Mesendoderm (in vitro differentiated cells): ENCODE measurements around the gene PRDM16.

Source experiments
- DNase-seq: peaks from one replicate; pipeline ENCODE4 v3.0.0; 2013
- H2AK5ac ChIP-seq: 2 replicates; pipeline ENCODE4 v1.6.1; 2013; ENCODE audit warnings: low read length, inconsistent platforms
- H2BK120ac ChIP-seq: 2 replicates; pipeline ENCODE4 v1.6.1; 2013; ENCODE audit warnings: low read depth, mild to moderate bottlenecking, low read length, moderate library complexity, mixed read lengths
- H2BK15ac ChIP-seq: replicated peaks from 2 replicates; pipeline ENCODE4 v1.6.1; 2013; ENCODE audit warnings: low read depth, mild to moderate bottlenecking, moderate library complexity
- H2BK5ac ChIP-seq: 2 replicates; pipeline ENCODE4 v1.6.1; 2013; ENCODE audit warnings: low read length, inconsistent platforms
- H3K18ac ChIP-seq: 2 replicates; pipeline ENCODE4 v1.6.1; 2013; ENCODE audit warnings: mild to moderate bottlenecking, low read length, mixed read lengths
- H3K23ac ChIP-seq: one replicate; pipeline ENCODE4 v1.6.1; 2013; ENCODE audit warnings: low read length
- H3K27ac ChIP-seq: 2 replicates; pipeline ENCODE4 v1.5.1; 2013; ENCODE audit warnings: low read depth, mild to moderate bottlenecking, inconsistent platforms, low read length, moderate library complexity
- H3K27me3 ChIP-seq: 2 replicates; pipeline ENCODE4 v1.6.1; 2013; ENCODE audit warnings: low read length, control low read depth, mild to moderate bottlenecking, inconsistent platforms; ENCODE audit not compliant: insufficient read depth, poor library complexity
- H3K36me3 ChIP-seq: 2 replicates; pipeline ENCODE4 v1.6.1; 2013; ENCODE audit warnings: low read length, inconsistent platforms; ENCODE audit not compliant: control insufficient read depth, insufficient read depth
- H3K4ac ChIP-seq: one replicate; pipeline ENCODE4 v1.6.1; 2013; ENCODE audit warnings: low read depth, mild to moderate bottlenecking, low read length, moderate library complexity
- H3K4me1 ChIP-seq: 2 replicates; pipeline ENCODE4 v1.6.1; 2013; ENCODE audit warnings: low read depth, low read length, inconsistent platforms; ENCODE audit not compliant: control insufficient read depth
- H3K4me2 ChIP-seq: 2 replicates; pipeline ENCODE4 v1.6.1; 2013; ENCODE audit warnings: low read length
- H3K4me3 ChIP-seq: 2 replicates; pipeline ENCODE4 v1.5.1; 2013; ENCODE audit warnings: mild to moderate bottlenecking, low read length
- H3K56ac ChIP-seq: one replicate; pipeline ENCODE4 v1.6.1; 2013; ENCODE audit warnings: low read length
- H3K79me1 ChIP-seq: 2 replicates; pipeline ENCODE4 v1.6.1; 2013; ENCODE audit warnings: low read length, inconsistent platforms
- H3K79me2 ChIP-seq: 2 replicates; pipeline ENCODE4 v1.6.1; 2013; ENCODE audit warnings: mild to moderate bottlenecking, low read length; ENCODE audit not compliant: control insufficient read depth, insufficient read depth
- H3K9ac ChIP-seq: 2 replicates; pipeline ENCODE4 v1.6.1; 2013; ENCODE audit warnings: low read length, inconsistent platforms
- H4K5ac ChIP-seq: one replicate; pipeline ENCODE4 v1.6.1; 2013; ENCODE audit warnings: low read length
- H4K8ac ChIP-seq: one replicate; pipeline ENCODE4 v1.6.1; 2013; ENCODE audit warnings: low read depth, mild to moderate bottlenecking, control low read depth, low read length, moderate library complexity
- WGBS: extraction: QIAGEN DNeasy Blood & Tissue Kit; methylation state at CpG from one replicate; pipeline ENCODE4 v1.1.7; 2013; ENCODE audit warnings: low lambda C conversion rate, missing lambda C conversion rate; ENCODE audit not compliant: insufficient coverage; ENCODE audit errors: extremely low coverage; 5-methylcytosine and 5-hydroxymethylcytosine counted together

The PRDM16 gene

DNA sequence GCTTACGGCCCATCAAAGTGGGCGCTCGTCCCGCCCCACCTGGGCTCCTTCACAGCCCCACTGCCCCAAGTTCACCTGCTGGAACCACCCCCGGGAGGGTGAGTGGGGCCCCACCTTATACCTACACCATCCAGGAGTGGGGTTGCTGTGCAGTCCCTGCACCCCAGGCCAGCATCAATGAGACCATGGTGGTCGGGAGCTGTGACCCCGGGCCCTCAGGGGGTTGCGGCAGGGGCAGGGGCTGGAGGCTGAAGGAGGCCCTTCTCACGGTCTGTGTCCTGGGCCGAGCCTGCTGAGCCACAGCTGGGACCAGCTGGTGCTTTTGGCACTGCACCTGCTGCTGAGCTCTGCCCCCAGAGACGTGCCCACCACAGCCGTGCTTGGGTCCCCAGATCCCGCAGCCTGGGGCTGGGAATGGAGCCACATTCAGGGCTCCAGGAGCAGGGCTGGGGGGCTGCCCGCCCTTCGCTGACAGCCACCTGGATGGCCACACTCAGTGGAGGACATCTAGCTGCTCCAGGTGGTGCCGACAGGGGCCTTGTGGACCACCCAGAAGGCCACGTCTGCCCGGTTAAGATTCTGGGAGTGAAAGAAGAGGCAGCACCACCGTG is 30.3 kb upstream of the PRDM16 start:
- no peak overlapping the region for H3K18ac ChIP-seq
- H3K9ac ChIP-seq = no peak overlapping the region
- H3K79me1 ChIP-seq = no peaks in the 10 kb centered on the region
- H3K23ac ChIP-seq = no peak overlapping the region
- H3K4me2 ChIP-seq = no peak overlapping the region
- H3K4ac ChIP-seq = no peak overlapping the region
- WGBS = no CpG with 5 or more reads among the region's 19 CpGs
- no peaks in the 10 kb centered on the region for H3K79me2 ChIP-seq
- no peak for DNase-seq
- no peaks in the 10 kb centered on the region for H3K36me3 ChIP-seq
- no peak overlapping the region for H3K4me3 ChIP-seq
- no peaks in the 10 kb centered on the region for H3K27me3 ChIP-seq
- H2AK5ac ChIP-seq = no peak overlapping the region
- no peak overlapping the region for H2BK5ac ChIP-seq
- no peak overlapping the region for H3K56ac ChIP-seq
- H3K4me1 ChIP-seq = no peaks in the 10 kb centered on the region
- H3K27ac ChIP-seq = no peak overlapping the region
- H4K8ac ChIP-seq = no peak overlapping the region
- H2BK120ac ChIP-seq = no peak overlapping the region
- H4K5ac ChIP-seq = no peak overlapping the region
- H2BK15ac ChIP-seq = no peak overlapping the region

GRCh38 chr1:3040004-3040403 is 29.0 kb upstream of the PRDM16 start:
- no peak overlapping the region for H2BK120ac ChIP-seq
- H3K56ac ChIP-seq = no peak overlapping the region
- whole genome bisulfite sequencing = no CpG with 5 or more reads among the region's 7 CpGs

DNA sequence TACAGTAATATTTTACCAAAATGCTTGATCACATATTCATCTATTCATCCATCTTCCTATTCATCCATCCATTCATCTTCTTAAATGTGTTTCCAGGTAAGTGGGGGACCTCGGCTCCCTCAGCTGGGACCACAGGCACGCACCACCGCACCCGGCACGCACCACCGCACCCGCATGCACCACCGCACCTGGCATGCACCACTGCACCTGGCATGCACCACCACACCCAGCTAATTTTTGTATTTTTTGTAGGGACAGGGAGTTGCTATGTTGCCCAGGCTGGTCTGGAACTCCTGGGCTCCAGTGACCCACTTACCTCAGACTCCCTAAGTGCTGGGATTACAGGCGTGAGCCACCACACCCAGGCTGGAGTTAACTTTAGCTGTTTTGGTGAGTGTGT is 26.5 kb upstream of the PRDM16 start:
- Histone ChIP-seq H3K4me2 (no peak overlapping the region), H4K5ac (no peak overlapping the region), H3K4me1 (no peaks in the 10 kb centered on the region), H3K4ac (no peak overlapping the region), H3K79me2 (no peaks in the 10 kb centered on the region), H3K4me3 (no peak overlapping the region), H3K56ac (no peak overlapping the region), H3K18ac (no peak overlapping the region), H3K23ac (no peak overlapping the region), H2AK5ac (no peak overlapping the region), H2BK15ac (no peak overlapping the region), H3K79me1 (no peaks in the 10 kb centered on the region), H2BK120ac (no peak overlapping the region), H2BK5ac (no peak overlapping the region), H3K27me3 (no peaks in the 10 kb centered on the region), H3K36me3 (no peaks in the 10 kb centered on the region), H3K27ac (no peak overlapping the region), H4K8ac (no peak overlapping the region), H3K9ac (no peak overlapping the region)
- no CpG with 5 or more reads among the region's 9 CpGs for WGBS
- DNase-seq = no peak

More at GRCh38 chr1:3040004-3040403, 29.0 kb upstream of the PRDM16 start:
- H3K79me1 ChIP-seq = no peaks in the 10 kb centered on the region
- DNase-seq = no peak
- no peak overlapping the region for H3K4ac ChIP-seq
- H3K9ac ChIP-seq = no peak overlapping the region
- no peak overlapping the region for H2AK5ac ChIP-seq
- no peaks in the 10 kb centered on the region for H3K36me3 ChIP-seq
- no peak overlapping the region for H4K5ac ChIP-seq
- H4K8ac ChIP-seq = no peak overlapping the region
- no peaks in the 10 kb centered on the region for H3K27me3 ChIP-seq
- H3K4me2 ChIP-seq = no peak overlapping the region
- no peak overlapping the region for H3K4me3 ChIP-seq
- H3K79me2 ChIP-seq = no peaks in the 10 kb centered on the region
- no peaks in the 10 kb centered on the region for H3K4me1 ChIP-seq
- H3K27ac ChIP-seq = no peak overlapping the region
- H3K18ac ChIP-seq = no peak overlapping the region
- H2BK5ac ChIP-seq = no peak overlapping the region
- no peak overlapping the region for H2BK15ac ChIP-seq
- H3K23ac ChIP-seq = no peak overlapping the region

DNA sequence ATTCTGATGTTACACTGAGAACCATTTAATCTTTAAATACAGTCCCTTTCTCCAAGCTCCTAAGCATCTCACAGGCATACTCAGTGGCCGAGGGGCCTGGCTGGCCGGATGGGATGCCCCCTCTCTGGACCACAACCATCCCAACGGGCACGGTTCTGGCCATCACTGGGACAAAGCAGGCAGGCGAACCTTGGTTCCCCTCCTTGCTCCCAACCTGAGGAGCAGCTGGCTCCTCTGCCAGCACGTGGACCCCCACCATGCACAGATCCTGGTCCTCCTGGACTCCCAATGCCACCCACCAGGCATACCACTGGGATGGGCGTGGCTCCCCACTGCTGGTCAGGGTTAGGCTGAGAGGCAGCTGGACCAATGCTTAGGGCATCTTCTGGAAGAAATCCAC is 19.8 kb upstream of the PRDM16 start:
- no CpG with 5 or more reads among the region's 7 CpGs for WGBS
- no peak overlapping the region for H3K18ac ChIP-seq
- no peaks in the 10 kb centered on the region for H3K79me2 ChIP-seq
- no peaks in the 10 kb centered on the region for H3K79me1 ChIP-seq
- H2BK120ac ChIP-seq = no peak overlapping the region
- no peaks in the 10 kb centered on the region for H3K36me3 ChIP-seq
- no peak overlapping the region for H3K9ac ChIP-seq
- no peak overlapping the region for H3K56ac ChIP-seq
- H2BK15ac ChIP-seq = no peak overlapping the region
- no peaks in the 10 kb centered on the region for H3K27me3 ChIP-seq
- H3K4ac ChIP-seq = no peak overlapping the region
- no peak overlapping the region for H2BK5ac ChIP-seq
- H3K4me1 ChIP-seq = no peaks in the 10 kb centered on the region
- H3K23ac ChIP-seq = no peak overlapping the region
- H3K4me3 ChIP-seq = no peak overlapping the region
- H2AK5ac ChIP-seq = no peak overlapping the region
- H4K5ac ChIP-seq = no peak overlapping the region
- no peak for DNase-seq
- H4K8ac ChIP-seq = no peak overlapping the region
- H3K4me2 ChIP-seq = no peak overlapping the region
- no peak overlapping the region for H3K27ac ChIP-seq

- Histone ChIP-seq H3K23ac (no peak overlapping the region), H2BK120ac (no peak overlapping the region), H4K5ac (no peak overlapping the region), H2BK15ac (no peak overlapping the region), H3K79me2 (no peaks in the 10 kb centered on the region), H3K27me3 (no peaks in the 10 kb centered on the region), H2BK5ac (no peak overlapping the region), H3K36me3 (no peaks in the 10 kb centered on the region), H3K9ac (no peak overlapping the region), H3K18ac (no peak overlapping the region), H3K4me2 (no peak overlapping the region), H3K4me3 (no peak overlapping the region), H4K8ac (no peak overlapping the region), H3K27ac (no peak overlapping the region), H2AK5ac (no peak overlapping the region), H3K56ac (no peak overlapping the region), H3K4me1 (no peaks in the 10 kb centered on the region), H3K79me1 (no peaks in the 10 kb centered on the region), H3K4ac (no peak overlapping the region)
- no CpG with 5 or more reads among the region's 2 CpGs for WGBS
- no peak for DNase-seq
Measured at GRCh38 chr1:3049905-3050304, 19.1 kb upstream of the PRDM16 start.

- no peaks in the 10 kb centered on the region for H3K4me1 ChIP-seq
- no peak overlapping the region for H2AK5ac ChIP-seq
- no peak overlapping the region for H4K5ac ChIP-seq
- no peak for DNase-seq
- H3K56ac ChIP-seq = no peak overlapping the region
- no peak overlapping the region for H2BK120ac ChIP-seq
- H3K27ac ChIP-seq = no peak overlapping the region
- H3K4ac ChIP-seq = no peak overlapping the region
- H3K79me2 ChIP-seq = no peaks in the 10 kb centered on the region
- no peak overlapping the region for H2BK15ac ChIP-seq
- no peak overlapping the region for H3K23ac ChIP-seq
- no peak overlapping the region for H4K8ac ChIP-seq
- no peak overlapping the region for H3K4me3 ChIP-seq
- no peak overlapping the region for H2BK5ac ChIP-seq
- no peak overlapping the region for H3K4me2 ChIP-seq
- no peaks in the 10 kb centered on the region for H3K27me3 ChIP-seq
- no peak overlapping the region for H3K9ac ChIP-seq
- H3K79me1 ChIP-seq = no peaks in the 10 kb centered on the region
- H3K18ac ChIP-seq = no peak overlapping the region
- no peaks in the 10 kb centered on the region for H3K36me3 ChIP-seq
Measured at GRCh38 chr1:3050603-3051002, 18.4 kb upstream of the PRDM16 start.
